OCI-LY1 (cell line): ENCODE measurements around the gene CEP63.
"Not testable (repeated sequence)": the region's sequence is repeated elsewhere in the genome, so short reads cannot be mapped to it uniquely, and the experiment has no call there.

Experiments
- H2AFZ ChIP-seq: fragments of 200-600 bp; sonication (generic), shearing (Covaris generic); 2 replicates; pipeline ENCODE4 v1.6.0; 2014; ENCODE audit warnings: antibody characterized with exemption, mild to moderate bottlenecking, low read length
- H3F3A ChIP-seq: fragments of 200-600 bp; sonication (generic), shearing (Covaris generic); 2 replicates; pipeline ENCODE4 v1.6.0; 2014; ENCODE audit warnings: mild to moderate bottlenecking, antibody characterized with exemption, low read length, moderate library complexity; ENCODE audit not compliant: insufficient read depth
- H3K27ac ChIP-seq: fragments of 200-600 bp; sonication (generic); 2 replicates; pipeline ENCODE4 v1.5.1; 2014; ENCODE audit warnings: low read length, mixed run types, mild to moderate bottlenecking, low read depth; ENCODE audit not compliant: poor library complexity, severe bottlenecking
- H3K27me3 ChIP-seq: fragments of 200-600 bp; sonication (generic); 2 replicates; pipeline ENCODE4 v1.6.0; 2014; ENCODE audit warnings: antibody characterized with exemption, mild to moderate bottlenecking, low read length, moderate library complexity; ENCODE audit not compliant: insufficient read depth
- H3K36me3 ChIP-seq: fragments of 200-600 bp; sonication (generic); 2 replicates; pipeline ENCODE4 v1.6.1; 2014; ENCODE audit warnings: mild to moderate bottlenecking, antibody characterized with exemption, low read length, moderate library complexity, mixed read lengths; ENCODE audit not compliant: insufficient read depth
- H3K4me1 ChIP-seq: fragments of 200-600 bp; sonication (generic); 2 replicates; pipeline ENCODE4 v1.5.1; 2014; ENCODE audit warnings: mild to moderate bottlenecking, low read length, moderate library complexity; ENCODE audit not compliant: insufficient read depth, severe bottlenecking
- H3K4me2 ChIP-seq: fragments of 200-600 bp; sonication (generic), shearing (Covaris generic); 2 replicates; pipeline ENCODE4 v1.6.1; 2014; ENCODE audit warnings: low read length
- H3K4me3 ChIP-seq: fragments of 200-600 bp; sonication (generic); 2 replicates; pipeline ENCODE4 v1.5.1; 2014; ENCODE audit warnings: low read length, low read depth, mild to moderate bottlenecking, mixed read lengths; ENCODE audit not compliant: poor library complexity, severe bottlenecking
- H3K79me2 ChIP-seq: fragments of 200-600 bp; shearing (Covaris generic); 2 replicates; pipeline ENCODE4 v1.6.1; 2016; ENCODE audit warnings: mixed run types, low read length, mixed read lengths; ENCODE audit not compliant: insufficient read depth
- H3K9ac ChIP-seq: fragments of 200-600 bp; sonication (generic), shearing (Covaris generic); 2 replicates; pipeline ENCODE4 v1.6.1; 2014; ENCODE audit warnings: mild to moderate bottlenecking, low read length, mixed read lengths
- H3K9me2 ChIP-seq: fragments of 200-600 bp; sonication (generic), shearing (Covaris generic); 2 replicates; pipeline ENCODE4 v1.6.1; 2014; ENCODE audit warnings: low read depth, mild to moderate bottlenecking, low read length, mixed read lengths
- H3K9me3 ChIP-seq: fragments of 200-600 bp; shearing (Covaris generic); 2 replicates; pipeline ENCODE4 v1.6.1; 2014; ENCODE audit warnings: low read length, mixed read lengths
- H4K20me1 ChIP-seq: fragments of 200-600 bp; sonication (generic), shearing (Covaris generic); 2 replicates; pipeline ENCODE4 v1.6.0; 2016; ENCODE audit warnings: mild to moderate bottlenecking, low read length; ENCODE audit not compliant: insufficient read depth
- CTCF ChIP-seq: fragments of 200-600 bp; sonication (generic), shearing (Covaris generic); IDR thresholded peaks from 2 replicates; pipeline ENCODE4 v1.5.1; 2017; ENCODE audit warnings: mild to moderate bottlenecking, antibody characterized with exemption, low read length, moderate library complexity, mixed read lengths
- EZH2 ChIP-seq: fragments of 200-600 bp; sonication (generic), shearing (Covaris generic); IDR thresholded peaks from 2 replicates; pipeline ENCODE4 v1.8.0; 2017; ENCODE audit warnings: borderline replicate concordance, mixed run types, mild to moderate bottlenecking, antibody characterized with exemption, low read length, moderate library complexity, mixed read lengths

The CEP63 gene

GRCh38 chr3:134543113-134543512 is 57.3 kb downstream of the CEP63 start:
- Histone ChIP-seq H3K9ac (no peak overlapping the region), H3K4me3 (no peak overlapping the region), H3K27me3 (no peaks in the 10 kb centered on the region), H3K4me2 (no peak overlapping the region), H3K27ac (no peak overlapping the region), H3K9me3 (no peaks in the 10 kb centered on the region), H3F3A (no peaks in the 10 kb centered on the region), H3K4me1 (no peaks in the 10 kb centered on the region), H3K79me2 (no peaks in the 10 kb centered on the region), H4K20me1 (no peaks in the 10 kb centered on the region), H3K36me3 (peaks cover 25% of the 10 kb centered on the region), H2AFZ (no peak overlapping the region), H3K9me2 (no peaks in the 10 kb centered on the region)
- TF ChIP-seq CTCF, result no peak
- TF ChIP-seq EZH2, result no peak

GRCh38 chr3:134544316-134544715 is 58.5 kb downstream of the CEP63 start:
- Histone ChIP-seq H3K4me3 (no peak overlapping the region), H3K4me1 (no peaks in the 10 kb centered on the region), H3K4me2 (no peak overlapping the region)

GRCh38 chr3:134544783-134545182 is 58.9 kb downstream of the CEP63 start:
- H3K27me3 ChIP-seq, H2AFZ ChIP-seq, H3K4me2 ChIP-seq, H3F3A ChIP-seq, H3K79me2 ChIP-seq, H3K4me1 ChIP-seq, H4K20me1 ChIP-seq, H3K9me2 ChIP-seq, H3K9ac ChIP-seq, H3K27ac ChIP-seq, H3K4me3 ChIP-seq, H3K9me3 ChIP-seq: not testable (repeated sequence)
- H3K36me3 ChIP-seq, result peaks cover 28% of the 10 kb centered on the region; the same call in 1 of the 2 replicates

More at GRCh38 chr3:134544316-134544715, 58.5 kb downstream of the CEP63 start:
- no peaks in the 10 kb centered on the region for H4K20me1 ChIP-seq
- H3K36me3 ChIP-seq, result peaks cover 25% of the 10 kb centered on the region
- H3K9me3 ChIP-seq, result no peaks in the 10 kb centered on the region
- H3K79me2 ChIP-seq, result no peaks in the 10 kb centered on the region
- no peaks in the 10 kb centered on the region for H3F3A ChIP-seq
- no peak overlapping the region for H2AFZ ChIP-seq
- TF ChIP-seq CTCF, result no peak
- no peak for TF ChIP-seq EZH2
- no peaks in the 10 kb centered on the region for H3K27me3 ChIP-seq
- no peak overlapping the region for H3K9ac ChIP-seq
- H3K27ac ChIP-seq, result no peak overlapping the region
- no peaks in the 10 kb centered on the region for H3K9me2 ChIP-seq

GRCh38 chr3:134545818-134546217 is 60.0 kb downstream of the CEP63 start:
- Histone ChIP-seq H3K9me2 (no peaks in the 10 kb centered on the region), H3K9me3 (no peaks in the 10 kb centered on the region), H4K20me1 (no peaks in the 10 kb centered on the region), H3K4me2 (no peak overlapping the region), H3K79me2 (no peaks in the 10 kb centered on the region), H3K36me3 (peaks cover 38% of the 10 kb centered on the region), H3K27ac (no peak overlapping the region), H3K4me3 (no peak overlapping the region), H3F3A (no peaks in the 10 kb centered on the region), H3K4me1 (no peaks in the 10 kb centered on the region), H3K27me3 (no peaks in the 10 kb centered on the region), H3K9ac (no peak overlapping the region), H2AFZ (no peak overlapping the region)
- TF ChIP-seq EZH2, result no peak
- TF ChIP-seq CTCF, result no peak
